ENCODE measurements around the gene SALL3.

GRCh38 chr18:78966793-78967106 lies 12.9 kb upstream of the SALL3 start:
- no peak for TF ChIP-seq CTCF (IDR thresholded peaks at IDR 0.05; ENCODE audit: low read length)
- TF ChIP-seq EZH2 (optimal IDR thresholded peaks at IDR 0.05; ENCODE audit: low read depth, low read length): no peak
